H1 (cell line): ENCODE data around the gene MAVS. TPM values are rescaled to one million over a fixed set of nuclear protein-coding genes. Genes with fewer than 3 reads are reported as not detected.
A peak's percentile ranks its signal among the peaks of the same experiment; 100 is the strongest.

Experiments
- CTCF ChIA-PET: fragments of 300-600 bp; sonication (Branson Sonifier 250); formaldehyde crosslinking; loops from one replicate; lab custom pipeline; 2021; ENCODE audit not compliant: partially characterized antibody; lab: Charles Lee
- POLR2A ChIA-PET: fragments of 300-600 bp; sonication (Branson Sonifier 250); formaldehyde crosslinking; loops from one replicate; lab custom pipeline; 2021; ENCODE audit warnings: inconsistent platforms; ENCODE audit not compliant: partially characterized antibody; lab: Charles Lee
- DNase-seq, 2 experiments: peaks; one replicate each; pipeline versions ENCODE4 v3.0.0 to v3.0.0-alpha.2; 2010 to 2022; ENCODE audit warnings: low spot score in 2 of 2, low read depth in 1 of 2, mixed read lengths in 1 of 2
- FAIRE-seq: peaks from 2 replicates; lab custom pipeline; 2011; peaks lifted over from hg19 to GRCh38; lab: Jason Lieb, UNC
- H2AFZ ChIP-seq: 2 replicates; pipeline ENCODE4 v1.8.1; 2012; ENCODE audit warnings: low read length, inconsistent platforms
- H2AK5ac ChIP-seq: 2 replicates; pipeline ENCODE4 v1.6.1; 2013; ENCODE audit warnings: low read depth, low read length
- H2BK120ac ChIP-seq: replicated peaks from 2 replicates; pipeline ENCODE3; 2013; ENCODE audit warnings: low read depth, low read length, inconsistent platforms
- H2BK12ac ChIP-seq: 2 replicates; pipeline ENCODE4 v1.6.1; 2013; ENCODE audit warnings: low read depth, low read length
- H2BK15ac ChIP-seq: 2 replicates; pipeline ENCODE4 v1.6.1; 2013; ENCODE audit warnings: low read length
- H2BK20ac ChIP-seq: 2 replicates; pipeline ENCODE4 v1.6.1; 2013; ENCODE audit warnings: low read length
- H2BK5ac ChIP-seq: 2 replicates; pipeline ENCODE4 v1.6.1; 2013; ENCODE audit warnings: low read depth, low read length
- H3K14ac ChIP-seq: 2 replicates; pipeline ENCODE4 v1.6.1; 2013; ENCODE audit warnings: inconsistent platforms; ENCODE audit not compliant: insufficient read length
- H3K18ac ChIP-seq: 2 replicates; pipeline ENCODE4 v1.6.1; 2013; ENCODE audit warnings: low read length; ENCODE audit errors: extremely low read depth
- H3K23ac ChIP-seq: 2 replicates; pipeline ENCODE4 v1.6.1; 2013; ENCODE audit warnings: inconsistent platforms; ENCODE audit not compliant: insufficient read length
- H3K23me2 ChIP-seq: 2 replicates; pipeline ENCODE4 v1.6.1; 2013; ENCODE audit warnings: low read depth, low read length
- H3K27ac ChIP-seq: 2 replicates; pipeline ENCODE4 v1.6.1; 2011; ENCODE audit warnings: low read depth, low read length, inconsistent platforms
- H3K27me3 ChIP-seq, 4 experiments: replicated peaks in 1 of 4; 1 replicate in 1 of 4; 2 replicates in 3 of 4; pipeline versions ENCODE4 v1.6.1 to v1.8.1; 2011 to 2013; ENCODE audit warnings: low read length in 3 of 4, mild to moderate bottlenecking in 3 of 4, inconsistent platforms in 2 of 4, mixed read lengths in 2 of 4, moderate library complexity in 1 of 4; ENCODE audit not compliant: control insufficient read depth in 3 of 4, insufficient read depth in 3 of 4; ENCODE audit errors: extremely low read depth in 1 of 4
- H3K36me3 ChIP-seq, 4 experiments: 2 replicates each; pipeline versions ENCODE4 v1.6.1 to v1.8.1; 2011 to 2013; ENCODE audit warnings: mild to moderate bottlenecking in 4 of 4, low read length in 3 of 4, moderate library complexity in 2 of 4, control low read depth in 1 of 4, inconsistent platforms in 1 of 4; ENCODE audit not compliant: insufficient read depth in 4 of 4, control insufficient read depth in 2 of 4
- H3K4ac ChIP-seq: replicated peaks from 2 replicates; pipeline ENCODE3; 2013; ENCODE audit warnings: low read length, low read depth, mixed read lengths, inconsistent platforms; ENCODE audit not compliant: insufficient read length
- H3K4me1 ChIP-seq, 4 experiments: replicated peaks in 1 of 4; 1 replicate in 1 of 4; 2 replicates in 3 of 4; pipeline versions ENCODE4 v1.6.1 to v1.8.1; 2011 to 2013; ENCODE audit warnings: low read length in 3 of 4, inconsistent platforms in 2 of 4, mixed read lengths in 1 of 4; ENCODE audit not compliant: insufficient read depth in 4 of 4, control insufficient read depth in 3 of 4
- H3K4me2 ChIP-seq, 2 experiments: 2 replicates each; pipeline versions ENCODE4 v1.6.1 to v1.8.1; 2011 to 2013; ENCODE audit warnings: low read depth in 2 of 2, low read length in 2 of 2, control low read depth in 1 of 2, inconsistent platforms in 1 of 2, mild to moderate bottlenecking in 1 of 2; ENCODE audit not compliant: insufficient read depth in 1 of 2
- H3K4me3 ChIP-seq, 4 experiments: fragments of 200-600, 300-600 bp in 1 of 4; sonication (generic), shearing (Covaris generic), sonication (Bioruptor Twin) in 1 of 4; 2 replicates each; pipeline versions ENCODE4 v1.5.1 to v1.8.1; 2011 to 2016; ENCODE audit warnings: low read length in 4 of 4, low read depth in 3 of 4, control low read depth in 2 of 4, inconsistent platforms in 2 of 4, mild to moderate bottlenecking in 2 of 4, mixed read lengths in 1 of 4, moderate library complexity in 1 of 4; ENCODE audit not compliant: insufficient read depth in 2 of 4; ENCODE audit errors: extremely low read depth in 1 of 4
- H3K56ac ChIP-seq: replicated peaks from 2 replicates; pipeline ENCODE3; 2013; ENCODE audit warnings: low read depth, mild to moderate bottlenecking, mixed read lengths, low read length, inconsistent platforms; ENCODE audit not compliant: insufficient read length
- H3K79me1 ChIP-seq: 2 replicates; pipeline ENCODE4 v1.6.1; 2013; ENCODE audit warnings: low read depth, low read length, control low read depth
- H3K79me2 ChIP-seq, 2 experiments: 2 replicates each; pipeline versions ENCODE4 v1.6.1 to v1.8.1; 2012 to 2013; ENCODE audit warnings: low read length in 2 of 2, mild to moderate bottlenecking in 2 of 2, inconsistent platforms in 1 of 2; ENCODE audit not compliant: insufficient read depth in 2 of 2, control insufficient read depth in 1 of 2
- H3K9ac ChIP-seq, 4 experiments: replicated peaks in 1 of 4; 1 replicate in 1 of 4; 2 replicates in 3 of 4; pipeline versions ENCODE4 v1.6.1 to v1.8.1; 2011 to 2013; ENCODE audit warnings: low read depth in 3 of 4, low read length in 3 of 4, control low read depth in 2 of 4, mild to moderate bottlenecking in 2 of 4, moderate library complexity in 2 of 4, inconsistent platforms in 1 of 4; ENCODE audit errors: extremely low read depth in 1 of 4
- H3K9me3 ChIP-seq, 2 experiments: 2 replicates each; pipeline versions ENCODE4 v1.6.1 to v1.8.1; 2012 to 2013; ENCODE audit warnings: mild to moderate bottlenecking in 2 of 2, moderate library complexity in 2 of 2, control low read depth in 1 of 2, inconsistent platforms in 1 of 2, low read depth in 1 of 2, low read length in 1 of 2, mixed read lengths in 1 of 2; ENCODE audit not compliant: insufficient read depth in 2 of 2
- H4K20me1 ChIP-seq, 2 experiments: replicated peaks in 1 of 2; 2 replicates each; pipeline versions ENCODE3 to v1.8.1; 2011 to 2013; ENCODE audit warnings: inconsistent platforms in 2 of 2, low read length in 2 of 2, mild to moderate bottlenecking in 1 of 2; ENCODE audit not compliant: insufficient read depth in 2 of 2, control insufficient read depth in 1 of 2
- H4K5ac ChIP-seq: 2 replicates; pipeline ENCODE4 v1.6.1; 2013; ENCODE audit warnings: low read length, low read depth, mixed read lengths, inconsistent platforms; ENCODE audit not compliant: insufficient read length
- H4K8ac ChIP-seq: 2 replicates; pipeline ENCODE4 v1.8.0; 2013; ENCODE audit warnings: mild to moderate bottlenecking, moderate library complexity, low read length, inconsistent platforms; ENCODE audit not compliant: insufficient read depth; ENCODE audit errors: extremely low read depth
- H4K91ac ChIP-seq: replicated peaks from 2 replicates; pipeline ENCODE3; 2013; ENCODE audit warnings: low read length, mixed read lengths, inconsistent platforms; ENCODE audit not compliant: insufficient read length
- WGBS, 2 experiments: shearing (Covaris generic) in 1 of 2; methylation state at CpG; one replicate each; pipeline versions ENCODE4 v1.1.6 to v1.1.7; 2013 to 2015; ENCODE audit warnings: low lambda C conversion rate in 2 of 2, mixed read lengths in 2 of 2, inconsistent platforms in 1 of 2, low coverage in 1 of 2, missing lambda C conversion rate in 1 of 2; ENCODE audit not compliant: insufficient replicate concordance in 2 of 2, insufficient coverage in 1 of 2, insufficient read length in 1 of 2; ENCODE audit errors: extremely low coverage in 1 of 2, missing lambda C conversion rate in 1 of 2; 5-methylcytosine and 5-hydroxymethylcytosine counted together
- polyA plus RNA-seq, 7 experiments: library from polyadenylated mRNA; depleted of rRNA in 3 of 7; stranded (reverse) in 5 of 7; unstranded in 2 of 7; fragments of >200 nt in 5 of 7; fragments of 200-250 nt in 2 of 7; gene quantifications; 1 replicate in 5 of 7; 2 replicates in 1 of 7; 4 replicates in 1 of 7; pipeline versions ENCODE4 v1.2.1 to v1.2.3, GENCODE V29; 2011 to 2013; ENCODE audit warnings: missing spikeins in 2 of 7, mixed read lengths in 2 of 7
- total RNA-seq: library from RNA; stranded (reverse); fragmentation: NEBNext Ultra II Directional; extraction: Animal tissue kit (Norgen Biotek cat#: 25700); gene quantifications from 2 replicates; pipeline ENCODE4 v1.2.1, GENCODE V29; 2021

The MAVS gene
- total and polyA plus RNA-seq, 2 of the 8 experiments (the other 6 are each of a cell fraction or from before 2014, with no cell fraction given): 9.9 to 24.3 TPM

GRCh38 chr20:3818155-3819151, 28.2 kb upstream of the MAVS start:
- Histone ChIP-seq H3K4ac (no peak overlapping the region), H3K4me1 (peaks cover 0 to 13% (median 5%) of the 10 kb centered on the region in 4 experiments; a peak in 4 of 7 replicates), H3K14ac (no peak overlapping the region), H2AK5ac (peak overlapping the region; percentile 30; the same call in 1 of the 2 replicates), H3K79me2 (no peaks in the 10 kb centered on the region), H2BK20ac (0 out of 2 replicates have a peak overlapping the region, but pooled peaks have one; percentile 17), H3K18ac (no peak overlapping the region), H3K36me3 (no peaks in the 10 kb centered on the region), H3K27ac (no peak overlapping the region), H3K27me3 (no peaks in the 10 kb centered on the region), H2BK5ac (no peak overlapping the region), H4K91ac (peak overlapping the region; percentile 22), H3K4me3 (no peak overlapping the region), H4K20me1 (no peaks in the 10 kb centered on the region), H3K23ac (no peak overlapping the region), H2BK15ac (no peak overlapping the region), H3K23me2 (peaks cover 4% of the 10 kb centered on the region; the same call in 1 of the 2 replicates), H4K5ac (no peak overlapping the region), H2AFZ (0 out of 2 replicates have a peak overlapping the region, but pooled peaks have one; percentile 74), H3K9ac (no peak overlapping the region), H2BK12ac (peak overlapping the region; percentile 65; the same call in 1 of the 2 replicates), H3K79me1 (no peaks in the 10 kb centered on the region), H3K4me2 (no peak overlapping the region), H4K8ac (no peak overlapping the region), H2BK120ac (no peak overlapping the region), H3K9me3 (no peaks in the 10 kb centered on the region), H3K56ac (no peak overlapping the region)
- ChIA-PET POLR2A (interaction anchor here (0.7 to 4.5 kb wide), 8 partner anchors 14 to 73 kb away, joined by 3 to 29 read pairs (median 3); partner anchors contain the start of genes CENPB and SPEF1), CTCF (interaction anchor here (0.6 to 10.6 kb wide), 29 partner anchors 8 to 732 kb away, joined by 3 to 128 read pairs (median 4); partner anchors contain the start of genes ADISSP, CDC25B, CENPB and SPEF1)
- peak in 1 of 2 experiments; percentile 75 for DNase-seq
- WGBS, 2 experiments: 89% methylated on average over 8 of the region's 8 CpGs; no CpG with 5 or more reads in 1 of the 2 experiments
- FAIRE-seq: no peak
